Measurements from ENCODE around the gene DLX1. TPM values are rescaled to one million over a fixed set of nuclear protein-coding genes. Genes with fewer than 3 reads are reported as not detected.

Gene DLX1
- total and polyA plus RNA-seq, 9 of the 15 experiments (the other 6 are each of a cell fraction or from before 2014, with no cell fraction given), result 1.9 to 26.2 (median 9.6) TPM

GRCh38 chr2:172103471-172104272 lies 18.4 kb downstream of the DLX1 start (continued):
- TF ChIP-seq THRAP3 (IDR thresholded peaks at IDR 0.05; ENCODE audit: borderline replicate concordance) (0 out of 2 replicates have a peak, but pooled peaks have one; percentile 24), CHAMP1 (IDR thresholded peaks at IDR 0.05) (peak; percentile 51; the same call in 1 of the 2 replicates), ETV1 (tag; conservative IDR thresholded peaks at IDR 0.05; ENCODE audit: low read depth) (peak; percentile 36; the same call in 1 of the 2 replicates), GATAD2B (IDR thresholded peaks at IDR 0.05; ENCODE audit: borderline replicate concordance) (peak; percentile 61; the same call in 1 of the 2 replicates), RB1 (IDR thresholded peaks at IDR 0.05; ENCODE audit: low read depth) (peak; percentile 91), SMARCA4 (IDR thresholded peaks at IDR 0.05) (no peak), GABPB1 (CRISPR knock-in tag; IDR thresholded peaks at IDR 0.05) (peak; percentile 69), STAG1 (CRISPR knock-in tag; IDR thresholded peaks at IDR 0.05; ENCODE audit: borderline replicate concordance) (peak; percentile 98), HCFC1 (IDR thresholded peaks at IDR 0.05; ENCODE audit: low read depth, low read length) (peak; percentile 27; the same call in 1 of the 2 replicates), MYC (IDR thresholded peaks at IDR 0.05; ENCODE audit: low read depth, low read length) (peak; percentile 64; the same call in 1 of the 2 replicates), MYC (CRISPR knock-in tag; IDR thresholded peaks at IDR 0.05; ENCODE audit: borderline replicate concordance, low read depth) (no peak), NFYB (IDR thresholded peaks at IDR 0.05; ENCODE audit: extremely low read depth, insufficient read length) (no peak), GABPA (tag; conservative IDR thresholded peaks at IDR 0.05; ENCODE audit: low read depth) (0 out of 2 replicates have a peak, but pooled peaks have one; percentile 12), DEAF1 (CRISPR knock-in tag; IDR thresholded peaks at IDR 0.05) (peak; percentile 99), RBFOX2 (IDR thresholded peaks at IDR 0.05; ENCODE audit: low read depth, low read length) (no peak), MYNN (IDR thresholded peaks at IDR 0.05) (0 out of 2 replicates have a peak, but pooled peaks have one; percentile 59), MYNN (CRISPR knock-in tag; IDR thresholded peaks at IDR 0.05) (no peak), SPI1 (IDR thresholded peaks at IDR 0.05; ENCODE audit: borderline replicate concordance, low read depth, low read length) (peak; percentile 49; the same call in 1 of the 2 replicates), SAFB2 (IDR thresholded peaks at IDR 0.05; ENCODE audit: borderline replicate concordance, low read depth, low read length, severe bottlenecking) (no peak), MNT (conservative IDR thresholded peaks at IDR 0.05) (no peak), CBX3 (IDR thresholded peaks at IDR 0.05; ENCODE audit: borderline replicate concordance in 1 of 2, low read length in 2 of 2) (no peak), ZNF263 (CRISPR knock-in tag; IDR thresholded peaks at IDR 0.05; ENCODE audit: borderline replicate concordance) (peak; percentile 25; the same call in 1 of the 2 replicates), SMARCC2 (IDR thresholded peaks at IDR 0.05; ENCODE audit: low read depth) (no peak)

All from K562 (cell line).